Kidney (tissue), 14 donors: ENCODE measurements around the gene DUSP21. TPM values are rescaled to one million over a fixed set of nuclear protein-coding genes. Genes with fewer than 3 reads are reported as not detected.

Source experiments
- DNase-seq, 5 donors: peaks; one replicate each; pipeline ENCODE4 v3.0.0-alpha.2; 2013 to 2020
- FAIRE-seq: peaks from 2 replicates; lab custom pipeline; 2012; peaks lifted over from hg19 to GRCh38; lab: Jason Lieb, UNC
- H3K27ac ChIP-seq, 2 donors: one replicate each; pipeline ENCODE4 v1.7.0; 2013; ENCODE audit warnings: low read depth in 2 of 2, low read length in 2 of 2, inconsistent platforms in 1 of 2
- H3K27me3 ChIP-seq: one replicate; pipeline ENCODE4 v1.7.1; 2013; ENCODE audit warnings: low read length, inconsistent platforms; ENCODE audit not compliant: control insufficient read depth, insufficient read depth
- H3K36me3 ChIP-seq, 3 donors: one replicate each; pipeline versions ENCODE4 v1.7.0 to v1.7.1; 2013; ENCODE audit warnings: low read length in 3 of 3, control low read depth in 1 of 3, inconsistent platforms in 1 of 3; ENCODE audit not compliant: insufficient read depth in 3 of 3, control insufficient read depth in 2 of 3
- H3K4me1 ChIP-seq, 3 donors: one replicate each; pipeline versions ENCODE4 v1.7.0 to v1.7.1; 2013; ENCODE audit warnings: low read length in 3 of 3, inconsistent platforms in 1 of 3, low read depth in 1 of 3; ENCODE audit not compliant: control insufficient read depth in 2 of 3, insufficient read depth in 2 of 3
- H3K4me3 ChIP-seq, 3 donors: one replicate each; pipeline versions ENCODE4 v1.7.0 to v1.8.1; 2013; ENCODE audit warnings: low read length in 3 of 3, control low read depth in 1 of 3, inconsistent platforms in 1 of 3
- H3K9ac ChIP-seq, 3 donors: one replicate each; pipeline versions ENCODE4 v1.7.0 to v1.7.1; 2013; ENCODE audit warnings: low read length in 3 of 3, control low read depth in 1 of 3, inconsistent platforms in 1 of 3
- H3K9me3 ChIP-seq, 3 donors: one replicate each; pipeline versions ENCODE4 v1.7.0 to v1.7.1; 2013; ENCODE audit warnings: low read length in 3 of 3, control low read depth in 1 of 3, inconsistent platforms in 1 of 3; ENCODE audit not compliant: control insufficient read depth in 2 of 3, insufficient read depth in 1 of 3
- intact Hi-C: fragments of 100-400 bp; cut with DNase I; formaldehyde crosslinking; loops from one replicate; pipeline ENCODE4 v1.11.1; 2022
- polyA plus RNA-seq: library from polyadenylated mRNA; stranded (reverse); fragments of 350-450 nt; fragmentation: Illumina TruSeq; extraction: RNeasy Lipid Tissue Mini Kit (QIAGEN cat#74804); gene quantifications from one replicate; pipeline ENCODE4 v1.2.3, GENCODE V29; 2014; ENCODE audit warnings: low read depth, low replicate concordance; ENCODE audit not compliant: insufficient read depth
- total RNA-seq: library from RNA; stranded (reverse); fragmentation: NEBNext Ultra II Directional; extraction: Animal tissue kit (Norgen Biotek cat#: 25700); gene quantifications from one replicate; pipeline ENCODE4 v1.2.1, GENCODE V29; 2021
- TF ChIP-seq, protein P1 (sequence below): IDR thresholded peaks from 3 replicates; pipeline ENCODE4 v1.5.1; 2012; ENCODE audit warnings: mild to moderate bottlenecking, moderate library complexity, borderline replicate concordance; ENCODE audit not compliant: insufficient read depth; ENCODE audit errors: extremely low read depth
- donor health status: control.
- donor health status: control.
- donor health status: control.
- donor health status: control.
- donor health status: control.
- donor health status: DM: yes; HTN: yes; CAD: no.
- donor health status: Normal renal cell carcinoma (clear cell type).

DUSP21 gene
- total and polyA plus RNA-seq, 2 donors from 2014 or later = not detected

DNA sequence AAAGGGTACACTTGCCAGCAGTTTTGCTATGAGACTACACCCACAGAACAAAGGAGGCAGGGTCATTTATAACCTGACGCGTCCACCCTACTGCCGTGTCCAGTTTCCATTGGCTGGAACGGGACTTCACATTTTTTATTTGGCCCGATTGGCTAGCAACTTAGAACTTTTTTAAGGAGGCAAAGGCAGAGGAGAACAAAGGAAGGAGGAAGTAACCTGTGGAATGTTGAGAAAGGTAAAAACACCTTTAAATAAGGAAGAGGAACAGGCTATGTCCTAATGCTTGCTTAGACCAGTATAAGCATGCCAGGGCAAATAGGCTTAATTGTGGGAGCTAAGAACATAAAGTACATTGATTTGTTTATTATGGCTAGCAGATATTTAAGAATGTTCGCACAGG is 47.8 kb downstream of the DUSP21 start:
- Histone ChIP-seq H3K4me3 (no peak overlapping the region), H3K27ac (no peak overlapping the region), H3K27me3 (no peaks in the 10 kb centered on the region), H3K9ac (no peak overlapping the region), H3K36me3 (no peaks in the 10 kb centered on the region), H3K9me3 (no peaks in the 10 kb centered on the region), H3K4me1 (no peaks in the 10 kb centered on the region)
- FAIRE-seq (no peak), DNase-seq (no peak)
- TF ChIP-seq, protein P1, sequence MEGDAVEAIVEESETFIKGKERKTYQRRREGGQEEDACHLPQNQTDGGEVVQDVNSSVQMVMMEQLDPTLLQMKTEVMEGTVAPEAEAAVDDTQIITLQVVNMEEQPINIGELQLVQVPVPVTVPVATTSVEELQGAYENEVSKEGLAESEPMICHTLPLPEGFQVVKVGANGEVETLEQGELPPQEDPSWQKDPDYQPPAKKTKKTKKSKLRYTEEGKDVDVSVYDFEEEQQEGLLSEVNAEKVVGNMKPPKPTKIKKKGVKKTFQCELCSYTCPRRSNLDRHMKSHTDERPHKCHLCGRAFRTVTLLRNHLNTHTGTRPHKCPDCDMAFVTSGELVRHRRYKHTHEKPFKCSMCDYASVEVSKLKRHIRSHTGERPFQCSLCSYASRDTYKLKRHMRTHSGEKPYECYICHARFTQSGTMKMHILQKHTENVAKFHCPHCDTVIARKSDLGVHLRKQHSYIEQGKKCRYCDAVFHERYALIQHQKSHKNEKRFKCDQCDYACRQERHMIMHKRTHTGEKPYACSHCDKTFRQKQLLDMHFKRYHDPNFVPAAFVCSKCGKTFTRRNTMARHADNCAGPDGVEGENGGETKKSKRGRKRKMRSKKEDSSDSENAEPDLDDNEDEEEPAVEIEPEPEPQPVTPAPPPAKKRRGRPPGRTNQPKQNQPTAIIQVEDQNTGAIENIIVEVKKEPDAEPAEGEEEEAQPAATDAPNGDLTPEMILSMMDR = no peak
- intact Hi-C loops = no loop called here

Other genes with a start within 250 kb of the DUSP21 start
- gene KDM6A, start 29.2 kb downstream of the DUSP21 start, total RNA-seq = 40.8 TPM
- 7.7 TPM for gene KDM6A, start 29.2 kb downstream of the DUSP21 start, polyA plus RNA-seq